Smooth muscle cell (in vitro differentiated cells): ENCODE results near the gene PIR. TPM values are rescaled to one million over a fixed set of nuclear protein-coding genes. Genes with fewer than 3 reads are reported as not detected.

Experiments
- DNase-seq: peaks from one replicate; lab custom pipeline; 2025; ENCODE audit not compliant: unreplicated experiment; lab: John Stamatoyannopoulos, UW
- H2AFZ ChIP-seq: fragments of 200-600 bp; sonication (generic); 2 replicates; pipeline ENCODE4 v1.6.0; 2016; ENCODE audit warnings: antibody characterized with exemption, low read depth, mild to moderate bottlenecking
- H3F3A ChIP-seq: fragments of 200-600 bp; sonication (generic); 2 replicates; pipeline ENCODE4 v1.6.0; 2017; ENCODE audit warnings: antibody characterized with exemption, low read depth
- H3K27ac ChIP-seq: fragments of 200-600 bp; sonication (generic); 2 replicates; pipeline ENCODE4 v1.5.1; 2016; ENCODE audit warnings: low read depth, mild to moderate bottlenecking
- H3K27me3 ChIP-seq: fragments of 200-600 bp; sonication (generic); 2 replicates; pipeline ENCODE4 v1.6.1; 2016; ENCODE audit warnings: low read depth, mild to moderate bottlenecking
- H3K36me3 ChIP-seq: fragments of 200-600 bp; sonication (generic); 2 replicates; pipeline ENCODE4 v1.5.1; 2016; ENCODE audit warnings: low read depth
- H3K4me1 ChIP-seq: fragments of 200-600 bp; sonication (generic); 2 replicates; pipeline ENCODE4 v1.5.1; 2016; ENCODE audit warnings: low read depth
- H3K4me2 ChIP-seq: fragments of 200-600 bp; sonication (generic); 2 replicates; pipeline ENCODE4 v1.6.0; 2016; ENCODE audit warnings: mild to moderate bottlenecking
- H3K4me3 ChIP-seq: fragments of 200-600 bp; sonication (generic); 2 replicates; pipeline ENCODE4 v1.5.1; 2016; ENCODE audit warnings: mild to moderate bottlenecking
- H3K79me2 ChIP-seq: fragments of 200-600 bp; sonication (generic); 2 replicates; pipeline ENCODE4 v1.6.0; 2016; ENCODE audit warnings: low read depth, mild to moderate bottlenecking
- H3K9ac ChIP-seq: fragments of 200-600 bp; sonication (generic); 2 replicates; pipeline ENCODE4 v1.6.0; 2016; ENCODE audit warnings: low read depth
- H3K9me3 ChIP-seq: fragments of 200-600 bp; sonication (generic); replicated peaks from 2 replicates; pipeline ENCODE4 v1.5.1; 2016; ENCODE audit warnings: low read depth
- H4K20me1 ChIP-seq: fragments of 200-600 bp; sonication (generic); 2 replicates; pipeline ENCODE4 v1.6.0; 2016; ENCODE audit warnings: low read depth
- CTCF ChIP-seq: fragments of 200-600 bp; sonication (generic); IDR thresholded peaks from 2 replicates; pipeline ENCODE4 v1.5.1; 2017; ENCODE audit warnings: borderline replicate concordance, mild to moderate bottlenecking, antibody characterized with exemption; ENCODE audit not compliant: insufficient read depth, poor library complexity, severe bottlenecking
- WGBS: methylation state at CpG from one replicate; pipeline ENCODE4 v1.1.7; 2016; ENCODE audit warnings: low lambda C conversion rate; 5-methylcytosine and 5-hydroxymethylcytosine counted together
- polyA plus RNA-seq: library from polyadenylated mRNA; unstranded; fragments of >200 nt; fragmentation: Nextera tagmentation; extraction: Ambion mirVana; gene quantifications from 2 replicates; pipeline ENCODE4 v1.2.1, GENCODE V29; 2016
- total RNA-seq: library from RNA; depleted of rRNA; stranded (reverse); fragments of >200 nt; gene quantifications from 2 replicates; pipeline ENCODE4 v1.2.3, GENCODE V29; 2014

Gene PIR
- total and polyA plus RNA-seq, 2 experiments from 2014 or later = 9.3 to 14.3 TPM

- no peak for TF ChIP-seq CTCF
- Histone ChIP-seq H3K27me3 (no peaks in the 10 kb centered on the region), H3F3A (no peaks in the 10 kb centered on the region), H3K9me3 (no peaks in the 10 kb centered on the region), H4K20me1 (no peaks in the 10 kb centered on the region), H3K27ac (no peak overlapping the region), H3K4me3 (no peak overlapping the region), H3K4me2 (no peak overlapping the region), H3K4me1 (no peaks in the 10 kb centered on the region), H3K79me2 (no peaks in the 10 kb centered on the region), H2AFZ (no peak overlapping the region), H3K9ac (no peak overlapping the region), H3K36me3 (no peaks in the 10 kb centered on the region)
- WGBS = 87% methylated on average over 3 of the region's 3 CpGs
- DNase-seq = no peak
These were observed 87.3 kb downstream of the PIR start for GRCh38 chrX:15405846-15406245.

DNA sequence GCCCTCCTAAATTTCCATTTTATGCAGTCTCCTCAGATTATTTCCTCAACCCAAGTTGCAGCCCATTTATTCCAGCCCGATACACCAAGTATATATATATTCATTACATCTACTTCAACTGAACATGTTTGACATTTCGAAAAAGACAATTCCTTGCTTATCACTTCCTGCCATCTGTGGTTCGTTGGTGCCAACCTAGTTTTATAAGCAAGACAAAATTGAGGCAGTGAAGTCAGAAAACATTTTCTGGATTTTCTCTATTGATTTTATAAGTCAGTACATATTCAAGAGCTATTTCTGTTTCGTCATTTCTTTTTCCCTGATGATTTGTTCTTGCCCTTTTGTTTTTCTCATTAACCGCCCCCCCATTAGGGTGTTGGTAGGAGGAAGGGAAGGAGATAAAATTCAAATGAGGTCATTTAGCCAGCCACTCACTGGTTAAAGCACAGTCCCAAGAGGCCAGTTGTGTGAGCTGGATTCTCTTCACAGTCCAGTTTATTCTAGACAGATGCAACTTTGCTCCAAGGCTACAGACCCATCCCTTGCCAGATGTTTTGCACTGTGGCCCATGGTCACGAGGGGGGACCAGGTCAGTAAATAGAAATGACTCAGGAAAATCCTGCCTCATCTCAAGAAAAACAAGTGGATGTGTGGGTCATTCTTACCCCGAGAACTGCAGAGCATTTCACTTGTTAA is 88.6 kb downstream of the PIR start:
- Histone ChIP-seq H3K9ac (no peak overlapping the region), H3K27ac (no peak overlapping the region), H3K4me3 (no peak overlapping the region), H2AFZ (no peak overlapping the region), H3K4me2 (no peak overlapping the region), H3K79me2 (no peaks in the 10 kb centered on the region), H3K9me3 (no peaks in the 10 kb centered on the region), H3F3A (no peaks in the 10 kb centered on the region), H3K36me3 (no peaks in the 10 kb centered on the region), H3K27me3 (no peaks in the 10 kb centered on the region), H3K4me1 (no peaks in the 10 kb centered on the region), H4K20me1 (no peaks in the 10 kb centered on the region)
- 92% methylated on average over 7 of the region's 7 CpGs for WGBS
- no peak for DNase-seq
- no peak for TF ChIP-seq CTCF

DNA sequence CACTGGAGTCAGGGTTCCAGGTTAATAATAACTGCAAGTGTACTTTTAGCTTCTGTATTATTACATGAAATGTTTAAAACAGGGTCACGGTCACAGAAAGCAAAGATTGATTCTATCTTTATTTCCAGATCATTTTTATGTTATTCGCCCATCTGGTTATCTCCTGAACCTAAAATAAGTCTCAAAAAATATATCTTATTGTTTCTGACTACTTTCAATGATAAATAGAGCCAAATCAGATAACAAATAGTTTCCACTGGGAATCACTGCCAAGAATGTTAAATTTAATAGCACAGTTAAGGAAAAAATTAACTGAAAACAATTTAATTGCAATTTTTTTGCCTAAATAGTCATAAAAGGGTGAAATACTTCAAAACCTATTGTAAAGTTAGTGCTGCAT is 91.8 kb downstream of the PIR start:
- 66% methylated on average over 2 of the region's 2 CpGs for WGBS
- no peaks in the 10 kb centered on the region for H3K27me3 ChIP-seq
- DNase-seq = no peak

More for the DNA sequence above, 91.8 kb downstream of the PIR start:
- H3K27ac ChIP-seq = no peak overlapping the region
- H3K79me2 ChIP-seq = no peaks in the 10 kb centered on the region
- no peaks in the 10 kb centered on the region for H3K36me3 ChIP-seq
- H3K4me1 ChIP-seq = no peaks in the 10 kb centered on the region
- no peaks in the 10 kb centered on the region for H4K20me1 ChIP-seq
- TF ChIP-seq CTCF = no peak
- H3K4me3 ChIP-seq = no peak overlapping the region
- H3F3A ChIP-seq = no peaks in the 10 kb centered on the region
- H2AFZ ChIP-seq = no peak overlapping the region
- H3K9me3 ChIP-seq = no peaks in the 10 kb centered on the region
- no peak overlapping the region for H3K4me2 ChIP-seq
- H3K9ac ChIP-seq = no peak overlapping the region
